CD4-positive, alpha-beta T cell (primary cell): ENCODE results near the gene NOTCH1. TPM values are rescaled to one million over a fixed set of nuclear protein-coding genes. Genes with fewer than 3 reads are reported as not detected.

Experiments
- ATAC-seq: fragments of 200-7000 bp; cut with Tn5 transposase; one replicate; pipeline ENCODE4 v1.10.0; 2022; ENCODE audit warnings: mild to moderate bottlenecking; ENCODE audit not compliant: poor library complexity
- CTCF ChIA-PET: fragments of 350-600 bp; sonication (Branson Sonifier 250); formaldehyde crosslinking; loops from one replicate; lab custom pipeline; 2021; ENCODE audit warnings: antibody characterized with exemption, inconsistent platforms; lab: Charles Lee
- POLR2A ChIA-PET: fragments of 350-600 bp; sonication (Branson Sonifier 250); formaldehyde crosslinking; loops from one replicate; lab custom pipeline; 2021; ENCODE audit warnings: antibody characterized with exemption, inconsistent platforms; lab: Charles Lee
- DNase-seq, 14 experiments: peaks; one replicate each; pipeline ENCODE4 v3.0.0-alpha.2; 2013 to 2020; ENCODE audit warnings: mixed read lengths in 2 of 14
- H3K27ac ChIP-seq, 2 donors: one replicate each; pipeline versions ENCODE4 v1.5.1 to v1.7.0; 2013; ENCODE audit warnings: low read length in 2 of 2, low read depth in 1 of 2, mild to moderate bottlenecking in 1 of 2
- H3K27me3 ChIP-seq, 2 experiments: 1 replicate in 1 of 2; 2 replicates in 1 of 2; pipeline versions ENCODE4 v1.6.1 to v1.7.0; 2013; ENCODE audit warnings: low read length in 2 of 2, control low read depth in 1 of 2, mild to moderate bottlenecking in 1 of 2, moderate library complexity in 1 of 2; ENCODE audit not compliant: insufficient read depth in 2 of 2, control insufficient read depth in 1 of 2
- H3K36me3 ChIP-seq: one replicate; pipeline ENCODE4 v1.6.1; 2013; ENCODE audit warnings: low read length, control low read depth; ENCODE audit not compliant: insufficient read depth
- H3K4me1 ChIP-seq: one replicate; pipeline ENCODE4 v1.6.1; 2013; ENCODE audit warnings: low read length, control low read depth; ENCODE audit not compliant: insufficient read depth
- H3K4me3 ChIP-seq: one replicate; pipeline ENCODE4 v1.5.1; 2013; ENCODE audit warnings: mild to moderate bottlenecking, low read length, moderate library complexity
- H3K9me3 ChIP-seq, 2 experiments: 1 replicate in 1 of 2; 2 replicates in 1 of 2; pipeline versions ENCODE4 v1.6.1 to v1.7.0; 2013; ENCODE audit warnings: low read length in 2 of 2, mild to moderate bottlenecking in 2 of 2, control low read depth in 1 of 2, moderate library complexity in 1 of 2; ENCODE audit not compliant: control insufficient read depth in 1 of 2, insufficient read depth in 1 of 2
- H3K27ac Mint-ChIP-seq: one replicate; pipeline ENCODE4 v1.8.0; 2020; ENCODE audit warnings: mixed read lengths
- H3K27me3 Mint-ChIP-seq: one replicate; pipeline ENCODE4 v1.8.0; 2021; ENCODE audit warnings: mixed read lengths
- H3K36me3 Mint-ChIP-seq: one replicate; pipeline ENCODE4 v1.8.0; 2021; ENCODE audit warnings: low read depth, mixed read lengths
- H3K4me1 Mint-ChIP-seq: one replicate; pipeline ENCODE4 v1.8.0; 2021; ENCODE audit warnings: low read depth, mixed read lengths
- H3K4me3 Mint-ChIP-seq: one replicate; pipeline ENCODE4 v1.8.0; 2020; ENCODE audit warnings: mild to moderate bottlenecking, mixed read lengths
- H3K9me3 Mint-ChIP-seq: one replicate; pipeline ENCODE4 v1.8.0; 2020; ENCODE audit warnings: mixed read lengths
- intact Hi-C, 2 experiments: fragments of 100-400 bp; cut with DNase I in 1 of 2; cut with micrococcal nuclease in 1 of 2; formaldehyde crosslinking; loops; one replicate each; pipeline versions ENCODE4 v1.15.1 to v1.9.0; 2023 to 2025; cut with DNase I, micrococcal nuclease
- total RNA-seq, 174 experiments: library from RNA in 2 of 174; stranded (reverse) in 2 of 174; gene quantifications; one replicate each; pipeline ENCODE4 v1.2.3 and lab custom pipeline; 2021 to 2026
- TF ChIP-seq, protein P1 (sequence below): fragments of 200-600 bp; IDR thresholded peaks from one replicate; pipeline ENCODE4 v1.8.0; 2022; ENCODE audit warnings: antibody characterized with exemption, mild to moderate bottlenecking

The NOTCH1 gene
- total RNA-seq, 2 experiments from 2014 or later: 30.8 to 34.2 TPM

DNA sequence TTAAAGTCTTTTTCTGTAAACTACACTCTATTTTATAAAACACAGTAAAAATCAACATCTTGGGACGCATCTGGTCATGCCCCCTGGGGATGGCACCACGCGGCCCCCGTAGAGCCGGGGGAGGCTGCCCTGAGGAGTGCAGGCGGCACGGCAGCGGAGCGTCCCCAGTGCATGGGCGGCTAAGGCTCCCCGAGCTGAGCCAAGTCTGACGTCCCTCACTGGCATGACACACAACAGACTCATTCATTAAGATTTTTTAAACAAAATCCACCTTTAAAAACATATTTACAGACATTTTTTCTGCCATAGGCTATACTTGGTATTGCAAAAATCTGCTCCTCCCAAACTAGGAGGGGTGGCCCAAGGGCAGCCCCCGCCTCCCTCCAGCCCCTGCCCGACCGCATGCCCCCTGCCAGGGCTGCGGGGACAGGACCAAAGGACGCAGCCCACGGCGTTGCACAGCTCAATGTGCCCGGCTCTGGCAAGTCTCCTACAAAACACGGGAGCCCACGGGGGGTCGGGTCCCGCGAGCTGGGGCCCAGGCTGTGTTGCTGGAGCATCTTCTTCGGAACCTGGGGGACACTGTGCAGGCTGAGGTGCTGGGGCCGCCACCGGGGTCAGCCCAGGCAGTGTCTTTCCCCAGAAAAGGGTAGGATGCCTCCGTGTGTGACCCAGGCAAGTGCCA lies 51.2 kb downstream of the NOTCH1 start:
- no peak for ATAC-seq
- Histone ChIP-seq H3K4me3 (no peak overlapping the region), H3K4me1 (no peaks in the 10 kb centered on the region), H3K9me3 (peaks cover 0 to 10% of the 10 kb centered on the region in 2 experiments), H3K27me3 (no peaks in the 10 kb centered on the region), H3K27ac (no peak overlapping the region), H3K36me3 (peaks cover 36% of the 10 kb centered on the region)
- DNase-seq: no peak
- Mint-ChIP-seq H3K27ac (no peak overlapping the region), H3K4me3 (no peak overlapping the region), H3K4me1 (no peaks in the 10 kb centered on the region), H3K36me3 (peaks cover 21% of the 10 kb centered on the region), H3K27me3 (no peaks in the 10 kb centered on the region), H3K9me3 (no peaks in the 10 kb centered on the region)
- intact Hi-C loops: no loop called here
- TF ChIP-seq, protein P1, sequence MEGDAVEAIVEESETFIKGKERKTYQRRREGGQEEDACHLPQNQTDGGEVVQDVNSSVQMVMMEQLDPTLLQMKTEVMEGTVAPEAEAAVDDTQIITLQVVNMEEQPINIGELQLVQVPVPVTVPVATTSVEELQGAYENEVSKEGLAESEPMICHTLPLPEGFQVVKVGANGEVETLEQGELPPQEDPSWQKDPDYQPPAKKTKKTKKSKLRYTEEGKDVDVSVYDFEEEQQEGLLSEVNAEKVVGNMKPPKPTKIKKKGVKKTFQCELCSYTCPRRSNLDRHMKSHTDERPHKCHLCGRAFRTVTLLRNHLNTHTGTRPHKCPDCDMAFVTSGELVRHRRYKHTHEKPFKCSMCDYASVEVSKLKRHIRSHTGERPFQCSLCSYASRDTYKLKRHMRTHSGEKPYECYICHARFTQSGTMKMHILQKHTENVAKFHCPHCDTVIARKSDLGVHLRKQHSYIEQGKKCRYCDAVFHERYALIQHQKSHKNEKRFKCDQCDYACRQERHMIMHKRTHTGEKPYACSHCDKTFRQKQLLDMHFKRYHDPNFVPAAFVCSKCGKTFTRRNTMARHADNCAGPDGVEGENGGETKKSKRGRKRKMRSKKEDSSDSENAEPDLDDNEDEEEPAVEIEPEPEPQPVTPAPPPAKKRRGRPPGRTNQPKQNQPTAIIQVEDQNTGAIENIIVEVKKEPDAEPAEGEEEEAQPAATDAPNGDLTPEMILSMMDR: no peak
- ChIA-PET POLR2A (no interaction called here), CTCF (no interaction called here)

DNA sequence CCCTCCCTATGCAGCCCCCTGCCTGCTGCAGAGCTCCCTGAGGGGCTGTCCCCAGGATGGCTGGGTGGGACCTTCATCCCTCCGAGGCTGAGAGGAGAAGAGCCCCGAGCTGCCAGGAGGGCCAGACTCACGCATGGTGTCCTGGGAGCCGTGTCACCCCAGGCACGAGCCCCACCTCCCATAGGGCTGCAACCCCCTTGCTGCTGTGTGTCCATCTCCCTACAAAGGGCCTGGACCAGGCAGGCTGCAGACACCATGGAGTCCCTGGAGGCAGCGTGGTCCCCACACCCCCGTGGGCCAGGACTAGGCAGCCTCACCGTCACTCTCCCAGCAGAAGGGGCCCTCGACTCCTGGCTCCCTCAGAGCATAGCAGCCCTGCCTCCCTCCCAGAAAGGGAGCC lies 51.8 kb downstream of the NOTCH1 start:
- peaks cover 17% of the 10 kb centered on the region for H3K36me3 Mint-ChIP-seq
- intact Hi-C loops: no loop called here
- no peak overlapping the region for H3K4me3 Mint-ChIP-seq
- H3K9me3 Mint-ChIP-seq: no peaks in the 10 kb centered on the region
- H3K27ac Mint-ChIP-seq: no peak overlapping the region
- TF ChIP-seq, protein P1: no peak
- H3K4me1 Mint-ChIP-seq: no peaks in the 10 kb centered on the region
- ATAC-seq: no peak
- ChIA-PET POLR2A (no interaction called here), CTCF (no interaction called here)
- no peak for DNase-seq
- Histone ChIP-seq H3K9me3 (peaks cover 0 to 10% of the 10 kb centered on the region in 2 experiments), H3K27ac (no peak overlapping the region), H3K4me1 (no peaks in the 10 kb centered on the region), H3K4me3 (no peak overlapping the region), H3K27me3 (no peaks in the 10 kb centered on the region), H3K36me3 (peaks cover 30% of the 10 kb centered on the region)
- H3K27me3 Mint-ChIP-seq: no peaks in the 10 kb centered on the region

DNA sequence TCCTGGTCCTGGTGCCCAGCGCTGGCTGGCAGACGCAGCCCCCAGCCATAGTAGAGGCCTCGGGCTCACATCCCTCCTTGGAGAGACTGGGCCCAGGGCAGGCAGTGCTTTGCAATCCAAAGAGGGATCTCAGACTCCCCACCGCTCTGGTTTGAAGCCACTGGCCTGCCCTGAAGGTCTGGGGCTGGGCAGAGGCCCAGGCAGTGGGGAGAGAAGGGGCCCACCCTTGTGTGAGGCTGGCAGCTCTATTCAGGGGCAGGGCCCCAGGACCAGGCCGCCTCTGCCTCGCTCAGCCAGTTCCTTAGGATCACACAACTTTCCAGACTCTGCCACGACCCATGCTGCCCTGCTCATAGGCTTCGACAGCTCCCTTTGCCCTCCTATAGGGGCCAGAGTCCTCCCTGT lies 52.3 kb downstream of the NOTCH1 start:
- peaks cover 0 to 10% of the 10 kb centered on the region in 2 experiments for H3K9me3 ChIP-seq
- peaks cover 25% of the 10 kb centered on the region for H3K36me3 ChIP-seq
- TF ChIP-seq, protein P1: no peak
- peaks cover 12% of the 10 kb centered on the region for H3K36me3 Mint-ChIP-seq
- POLR2A ChIA-PET: no interaction called here
- H3K27me3 Mint-ChIP-seq: no peaks in the 10 kb centered on the region
- H3K27me3 ChIP-seq: no peaks in the 10 kb centered on the region
- no peak for DNase-seq
- no peak overlapping the region for H3K27ac Mint-ChIP-seq
- H3K9me3 Mint-ChIP-seq: no peaks in the 10 kb centered on the region
- intact Hi-C loops: no loop called here
- no peak overlapping the region for H3K4me3 ChIP-seq
- no peak overlapping the region for H3K4me3 Mint-ChIP-seq
- ATAC-seq: no peak
- peaks cover 2% of the 10 kb centered on the region for H3K4me1 ChIP-seq
- CTCF ChIA-PET: no interaction called here
- no peaks in the 10 kb centered on the region for H3K4me1 Mint-ChIP-seq
- H3K27ac ChIP-seq: no peak overlapping the region
